Pancreas (tissue), 10 donors: ENCODE results near the gene OSBPL3. TPM values are rescaled to one million over a fixed set of nuclear protein-coding genes. Genes with fewer than 3 reads are reported as not detected.

Experiments
- ATAC-seq, 4 donors: fragments of 200-7000 bp; cut with Tn5 transposase; one replicate each; pipeline versions ENCODE4 v1.8.0 to v1.9.1; 2020; ENCODE audit warnings: mild to moderate bottlenecking in 4 of 4, moderate library complexity in 4 of 4
- DNase-seq, 6 donors: peaks; one replicate each; pipeline ENCODE4 v3.0.0-alpha.2; 2020
- FAIRE-seq: peaks from 2 replicates; lab custom pipeline; 2012; peaks lifted over from hg19 to GRCh38; lab: Jason Lieb, UNC
- H3K27ac ChIP-seq, 4 donors: fragments of 200-600 bp; sonication (generic); 1 replicate in 3 of 4; 2 replicates in 1 of 4; pipeline versions ENCODE4 v1.5.0 to v1.8.0; 2020
- H3K27me3 ChIP-seq, 4 donors: fragments of 200-600 bp; one replicate each; pipeline ENCODE4 v1.8.0; 2021
- H3K36me3 ChIP-seq, 3 donors: fragments of 200-600 bp; sonication (generic) in 1 of 3; one replicate each; pipeline versions ENCODE4 v1.5.0 to v1.8.0; 2020 to 2021
- H3K4me1 ChIP-seq, 3 donors: fragments of 200-600 bp; one replicate each; pipeline ENCODE4 v1.8.0; 2021
- H3K4me3 ChIP-seq, 4 donors: fragments of 200-600 bp; sonication (generic) in 2 of 4; one replicate each; pipeline versions ENCODE4 v1.5.0 to v1.8.0; 2020 to 2021
- H3K9me3 ChIP-seq, 4 donors: fragments of 200-600 bp; one replicate each; pipeline ENCODE4 v1.8.0; 2021
- CTCF ChIP-seq, 4 donors: fragments of 200-600 bp; sonication (generic) in 3 of 4; IDR thresholded peaks; one replicate each; pipeline versions ENCODE4 v1.5.0 to v1.8.0; 2021; ENCODE audit warnings: antibody characterized with exemption in 4 of 4
- WGBS, 2 donors: extraction: QIAGEN DNeasy Blood & Tissue Kit; methylation state at CpG; one replicate each; pipeline ENCODE4 v1.1.7; 2013; 5-methylcytosine and 5-hydroxymethylcytosine counted together
- intact Hi-C, 3 donors: fragments of 100-400 bp; cut with DNase I; formaldehyde crosslinking; loops; one replicate each; pipeline versions ENCODE4 v1.11.1 to v1.14.2; 2022
- polyA plus RNA-seq, 2 donors: library from polyadenylated mRNA; stranded (reverse); fragments of 200-250 nt; gene quantifications; one replicate each; pipeline ENCODE4 v1.2.3, GENCODE V29; 2013
- total RNA-seq, 6 donors: library from RNA; stranded (reverse); fragmentation: NEBNext Ultra II Directional in 4 of 6; extraction: Animal tissue kit (Norgen Biotek cat#: 25700) in 4 of 6; gene quantifications; one replicate each; pipeline versions ENCODE4 v1.2.1 to v1.2.4, GENCODE V29; 2021 to 2023
- donor health status: healthy with polysubstance abuse.
- donor health status: DM: no; HTN: no; CAD: no; lungs with moderate emphysema.
- donor health status: DM: no; HTN: no; CAD: no.
- donor health status: control.
- donor health status: control.
- donor health status: Bipolar disorder and iron deficiency.
- donor health status: DM: yes; HTN: yes; CAD: no.
- donor health status: DM: no; HTN: no; CAD: no.
- donor health status: DM: no; HTN: no; CAD: no.
- donor health status: DM: yes; HTN: yes; CAD: no.

OSBPL3 gene
- total and polyA plus RNA-seq, 8 donors, result 1.5 to 9.5 (median 3.9) TPM

GRCh38 chr7:24819916-24820689, 159.9 kb downstream of the OSBPL3 start:
- intact Hi-C loops, result loop anchor here (10.0 kb wide), 4 partner anchors 245 to 285 kb away; no protein-coding TSS in a partner anchor
- no peak overlapping the region for H3K4me3 ChIP-seq
- no peaks in the 10 kb centered on the region for H3K9me3 ChIP-seq
- 7 to 8% methylated on average over 11 of the region's 11 CpGs for WGBS, 2 donors
- DNase-seq (peak; percentile 80 to 90 (median 84)), FAIRE-seq (peak; percentile 29), ATAC-seq (peak; percentile 94 to 98 (median 97))
- H3K27me3 ChIP-seq, result no peaks in the 10 kb centered on the region
- no peaks in the 10 kb centered on the region for H3K36me3 ChIP-seq
- peaks cover 3 to 13% (median 9%) of the 10 kb centered on the region in 3 donors for H3K4me1 ChIP-seq
- peak overlapping the region in 2 of 4 donors; percentile 3 to 41 for H3K27ac ChIP-seq
- TF ChIP-seq CTCF (IDR thresholded peaks at IDR 0.05), result peak; percentile 68 to 84 (median 77)

- ATAC-seq (no peak), DNase-seq (no peak), FAIRE-seq (no peak)
- Histone ChIP-seq H3K4me1 (peaks cover 3 to 13% (median 9%) of the 10 kb centered on the region in 3 donors), H3K27me3 (no peaks in the 10 kb centered on the region), H3K36me3 (no peaks in the 10 kb centered on the region), H3K9me3 (no peaks in the 10 kb centered on the region), H3K4me3 (no peak overlapping the region), H3K27ac (no peak overlapping the region)
- 69 to 80% methylated on average over 4 of the region's 4 CpGs for WGBS, 2 donors
- TF ChIP-seq CTCF (IDR thresholded peaks at IDR 0.05), result no peak
- intact Hi-C loops, result loop anchor here (10.0 kb wide), 4 partner anchors 247 to 287 kb away; no protein-coding TSS in a partner anchor
Measured at GRCh38 chr7:24817339-24817738, 162.6 kb downstream of the OSBPL3 start.

DNA sequence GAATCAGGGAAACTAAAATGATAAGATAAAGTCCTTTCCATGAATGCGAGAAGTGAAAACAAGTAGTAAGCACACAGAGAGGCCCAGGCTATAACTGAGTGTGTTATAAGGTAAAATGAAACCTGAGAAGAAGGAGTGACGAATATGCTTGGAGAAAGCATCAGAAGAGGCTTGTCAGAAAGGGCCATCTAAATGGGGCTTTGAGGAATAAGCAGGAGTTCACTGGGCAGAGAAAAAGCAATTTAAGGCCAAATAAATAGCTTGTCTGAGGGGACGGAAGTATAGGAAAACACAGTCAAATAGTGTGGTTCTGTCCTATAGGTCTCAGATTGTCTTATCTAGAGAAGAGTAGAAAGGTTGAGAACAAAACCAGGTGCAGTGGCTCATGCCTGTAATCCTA, 163.1 kb downstream of the OSBPL3 start:
- H3K36me3 ChIP-seq, result no peaks in the 10 kb centered on the region
- ATAC-seq (no peak), FAIRE-seq (no peak), DNase-seq (no peak)
- no peak overlapping the region for H3K4me3 ChIP-seq
- H3K27me3 ChIP-seq, result no peaks in the 10 kb centered on the region
- no peak overlapping the region for H3K27ac ChIP-seq
- H3K9me3 ChIP-seq, result no peaks in the 10 kb centered on the region
- intact Hi-C loops, result loop anchor here (10.0 kb wide), 4 partner anchors 248 to 288 kb away; no protein-coding TSS in a partner anchor
- peaks cover 3 to 13% (median 9%) of the 10 kb centered on the region in 3 donors for H3K4me1 ChIP-seq
- TF ChIP-seq CTCF (IDR thresholded peaks at IDR 0.05), result no peak
- 69 to 71% methylated on average over 3 of the region's 3 CpGs for WGBS, 2 donors

GRCh38 chr7:24812305-24812945, 167.6 kb downstream of the OSBPL3 start:
- FAIRE-seq (no peak), ATAC-seq (peak; percentile 77 to 99 (median 96)), DNase-seq (peak in 4 of 6 donors; percentile 27 to 75 (median 64))
- peak; percentile 74 to 93 (median 82) for TF ChIP-seq CTCF (IDR thresholded peaks at IDR 0.05)
- Histone ChIP-seq H3K4me1 (no peaks in the 10 kb centered on the region), H3K27me3 (no peaks in the 10 kb centered on the region), H3K36me3 (no peaks in the 10 kb centered on the region), H3K27ac (no peak overlapping the region), H3K4me3 (no peak overlapping the region), H3K9me3 (no peaks in the 10 kb centered on the region)
- intact Hi-C loops, result loop anchor here (2.0 to 10.0 kb wide), 5 partner anchors 252 to 292 kb away; no protein-coding TSS in a partner anchor
- WGBS, 2 donors, result 40 to 50% methylated on average over 4 of the region's 4 CpGs
